D721Med (cell line): ENCODE measurements around the gene IL17RC.
"Not testable (repeated sequence)": the region's sequence is repeated elsewhere in the genome, so short reads cannot be mapped to it uniquely, and the experiment has no call there.

ENCODE experiments used
- DNase-seq: peaks from one replicate; pipeline ENCODE4 v3.0.0; 2011; ENCODE audit warnings: low spot score; ENCODE audit not compliant: insufficient read length
- FAIRE-seq: peaks from 2 replicates; lab custom pipeline; 2011; peaks lifted over from hg19 to GRCh38; lab: Jason Lieb, UNC
- TF ChIP-seq, protein P1 (sequence below): IDR thresholded peaks from 2 replicates; pipeline ENCODE4 v1.5.1; 2012; ENCODE audit warnings: mild to moderate bottlenecking, control low read depth; ENCODE audit not compliant: insufficient read depth; ENCODE audit errors: missing control alignments

IL17RC gene, protein sequence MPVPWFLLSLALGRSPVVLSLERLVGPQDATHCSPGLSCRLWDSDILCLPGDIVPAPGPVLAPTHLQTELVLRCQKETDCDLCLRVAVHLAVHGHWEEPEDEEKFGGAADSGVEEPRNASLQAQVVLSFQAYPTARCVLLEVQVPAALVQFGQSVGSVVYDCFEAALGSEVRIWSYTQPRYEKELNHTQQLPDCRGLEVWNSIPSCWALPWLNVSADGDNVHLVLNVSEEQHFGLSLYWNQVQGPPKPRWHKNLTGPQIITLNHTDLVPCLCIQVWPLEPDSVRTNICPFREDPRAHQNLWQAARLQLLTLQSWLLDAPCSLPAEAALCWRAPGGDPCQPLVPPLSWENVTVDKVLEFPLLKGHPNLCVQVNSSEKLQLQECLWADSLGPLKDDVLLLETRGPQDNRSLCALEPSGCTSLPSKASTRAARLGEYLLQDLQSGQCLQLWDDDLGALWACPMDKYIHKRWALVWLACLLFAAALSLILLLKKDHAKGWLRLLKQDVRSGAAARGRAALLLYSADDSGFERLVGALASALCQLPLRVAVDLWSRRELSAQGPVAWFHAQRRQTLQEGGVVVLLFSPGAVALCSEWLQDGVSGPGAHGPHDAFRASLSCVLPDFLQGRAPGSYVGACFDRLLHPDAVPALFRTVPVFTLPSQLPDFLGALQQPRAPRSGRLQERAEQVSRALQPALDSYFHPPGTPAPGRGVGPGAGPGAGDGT

DNA sequence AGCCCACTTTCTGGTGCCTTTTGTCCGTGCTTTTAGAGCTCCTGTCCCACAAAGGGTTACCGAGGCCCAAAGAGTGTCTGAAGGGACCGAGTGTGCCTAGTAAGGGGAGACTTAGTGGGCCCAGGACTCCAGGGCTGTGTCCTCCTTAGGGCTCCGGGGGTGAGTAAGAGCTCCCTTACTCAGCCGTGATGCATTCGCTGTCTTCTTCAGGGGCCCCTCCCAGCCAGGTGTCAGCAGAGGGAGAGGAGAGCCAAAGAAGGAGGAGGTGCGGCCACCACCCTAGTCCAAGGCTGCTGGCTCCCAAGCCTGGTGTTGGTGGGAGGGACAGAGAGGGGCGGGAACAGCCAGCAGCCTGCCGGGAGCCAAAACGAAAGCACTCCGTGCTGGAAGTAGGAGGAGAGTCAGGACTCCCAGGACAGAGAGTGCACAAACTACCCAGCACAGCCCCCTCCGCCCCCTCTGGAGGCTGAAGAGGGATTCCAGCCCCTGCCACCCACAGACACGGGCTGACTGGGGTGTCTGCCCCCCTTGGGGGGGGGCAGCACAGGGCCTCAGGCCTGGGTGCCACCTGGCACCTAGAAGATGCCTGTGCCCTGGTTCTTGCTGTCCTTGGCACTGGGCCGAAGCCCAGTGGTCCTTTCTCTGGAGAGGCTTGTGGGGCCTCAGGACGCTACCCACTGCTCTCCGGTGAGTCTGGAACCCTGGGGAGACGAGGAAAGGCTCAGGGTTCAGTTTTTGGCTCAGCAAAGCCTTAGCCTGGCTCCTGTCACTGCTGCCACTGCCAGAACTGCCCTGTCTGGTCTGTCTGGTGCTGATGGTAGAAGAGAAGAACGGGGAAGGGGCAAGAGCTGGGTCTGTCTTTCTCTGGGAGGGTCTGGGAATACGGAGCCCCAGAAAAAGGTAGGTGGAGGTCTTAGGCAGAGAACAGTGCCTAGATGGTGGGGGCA, at the start of gene IL17RC:
Gene IL17RC, plus strand, starts transcription at position 365 of the 947 bp plus-strand sequence. Its CDS starts 218 bp downstream, at position 583.
- TF ChIP-seq, protein P1, sequence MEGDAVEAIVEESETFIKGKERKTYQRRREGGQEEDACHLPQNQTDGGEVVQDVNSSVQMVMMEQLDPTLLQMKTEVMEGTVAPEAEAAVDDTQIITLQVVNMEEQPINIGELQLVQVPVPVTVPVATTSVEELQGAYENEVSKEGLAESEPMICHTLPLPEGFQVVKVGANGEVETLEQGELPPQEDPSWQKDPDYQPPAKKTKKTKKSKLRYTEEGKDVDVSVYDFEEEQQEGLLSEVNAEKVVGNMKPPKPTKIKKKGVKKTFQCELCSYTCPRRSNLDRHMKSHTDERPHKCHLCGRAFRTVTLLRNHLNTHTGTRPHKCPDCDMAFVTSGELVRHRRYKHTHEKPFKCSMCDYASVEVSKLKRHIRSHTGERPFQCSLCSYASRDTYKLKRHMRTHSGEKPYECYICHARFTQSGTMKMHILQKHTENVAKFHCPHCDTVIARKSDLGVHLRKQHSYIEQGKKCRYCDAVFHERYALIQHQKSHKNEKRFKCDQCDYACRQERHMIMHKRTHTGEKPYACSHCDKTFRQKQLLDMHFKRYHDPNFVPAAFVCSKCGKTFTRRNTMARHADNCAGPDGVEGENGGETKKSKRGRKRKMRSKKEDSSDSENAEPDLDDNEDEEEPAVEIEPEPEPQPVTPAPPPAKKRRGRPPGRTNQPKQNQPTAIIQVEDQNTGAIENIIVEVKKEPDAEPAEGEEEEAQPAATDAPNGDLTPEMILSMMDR = no peak
- no peak for DNase-seq
- FAIRE-seq = no peak

DNA sequence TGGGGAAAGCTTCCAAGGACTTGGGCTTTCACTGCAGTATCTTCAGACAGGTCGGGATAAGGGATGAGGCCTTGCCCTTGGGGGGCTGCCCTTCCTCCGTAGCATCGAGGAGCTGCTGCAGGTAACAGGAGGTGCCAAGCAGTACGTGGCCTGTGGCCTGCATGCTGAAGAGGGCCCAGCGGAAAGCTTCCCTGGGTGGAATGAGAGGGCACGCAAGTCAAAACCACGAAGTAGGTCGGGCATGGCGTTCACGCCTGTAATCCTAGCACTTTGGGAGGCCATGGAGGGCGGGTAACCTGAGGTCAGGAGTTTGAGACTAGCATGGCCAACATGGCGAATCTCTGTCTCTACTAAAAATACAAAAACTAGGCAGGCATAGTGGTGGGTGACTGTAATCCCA, 49.8 kb upstream of the IL17RC start:
- TF ChIP-seq, protein P1 = no peak
- DNase-seq (no peak), FAIRE-seq (no peak)

DNA sequence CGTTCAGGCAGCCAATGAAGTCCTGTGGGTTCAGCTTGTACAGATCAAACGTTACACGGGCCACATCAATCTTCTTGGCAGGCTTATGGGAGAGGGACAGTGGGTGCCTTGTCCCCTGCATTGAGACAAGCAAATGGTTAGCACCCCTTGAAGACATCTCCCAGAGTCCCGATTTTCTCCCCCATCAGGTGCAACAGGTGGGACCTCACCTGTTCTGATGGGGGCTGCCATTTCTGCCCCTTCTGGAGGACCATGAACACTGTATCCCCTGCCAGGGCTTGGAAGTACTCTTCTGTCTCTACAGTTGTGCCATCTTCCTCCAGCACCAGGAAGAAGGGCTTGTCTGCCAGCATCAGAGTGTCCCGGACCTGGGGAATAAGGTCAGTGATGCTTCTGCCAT, 46.9 kb upstream of the IL17RC start:
- TF ChIP-seq, protein P1 = no peak
- FAIRE-seq = no peak

DNA sequence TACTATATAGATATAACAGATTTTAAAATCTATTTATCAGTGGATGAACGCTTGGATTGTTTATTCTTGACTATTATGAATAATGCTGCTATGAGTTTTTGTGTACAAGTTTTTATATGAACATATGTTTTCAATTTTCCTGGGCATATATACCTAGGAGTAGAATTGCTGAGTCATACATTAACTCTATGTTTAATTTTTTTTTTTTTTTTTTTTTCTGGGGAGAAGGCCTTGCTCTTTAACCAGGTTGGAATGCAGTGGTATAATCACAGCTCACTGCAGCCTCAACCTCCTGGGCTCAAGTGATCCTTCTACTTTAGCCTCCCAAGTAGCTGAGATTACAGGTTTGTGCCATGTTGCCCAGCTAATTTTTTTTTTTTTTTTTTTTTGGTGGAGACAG, 45.9 kb upstream of the IL17RC start:
- DNase-seq (no peak), FAIRE-seq (no peak)
- TF ChIP-seq, protein P1 = no peak

More for the DNA sequence above, 46.9 kb upstream of the IL17RC start:
- no peak for DNase-seq

DNA sequence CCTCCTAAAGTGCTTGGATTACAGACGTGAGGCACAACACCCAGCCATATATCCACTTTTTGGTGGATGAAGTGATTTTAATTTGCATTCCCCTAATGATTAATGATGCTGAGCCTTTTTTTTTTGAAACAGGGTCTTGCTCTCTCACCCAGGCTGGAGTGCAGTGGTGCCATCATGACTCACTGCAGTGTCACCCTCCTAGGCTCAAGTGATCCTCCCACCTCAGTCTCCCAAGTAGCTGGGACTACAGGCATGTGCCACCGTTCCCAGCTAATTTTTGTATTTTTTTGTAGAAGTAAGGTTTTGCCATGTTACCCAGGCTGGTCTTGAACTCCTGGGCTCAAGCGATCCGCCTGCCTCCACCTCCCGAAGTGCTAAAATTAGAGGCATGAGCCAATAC, 44.8 kb upstream of the IL17RC start:
- not testable (repeated sequence) for FAIRE-seq, DNase-seq

DNA sequence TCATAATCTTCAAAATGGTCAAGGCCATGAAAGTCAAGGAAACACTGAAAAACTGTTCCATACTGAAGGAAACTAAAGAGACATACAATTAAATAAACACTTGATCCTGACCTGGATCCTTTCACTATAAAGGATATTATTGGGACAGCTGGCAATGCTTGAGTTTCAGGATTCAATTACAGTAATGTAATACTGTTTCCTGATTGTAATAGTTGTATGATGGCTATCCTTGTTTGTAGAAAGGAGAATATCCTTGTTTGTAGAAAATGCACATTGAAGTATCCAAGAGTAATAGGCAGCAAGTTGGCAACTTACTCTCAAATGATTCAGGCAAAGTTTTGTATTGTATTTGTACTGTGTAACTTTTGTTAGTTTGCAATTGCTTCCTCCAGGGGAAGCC, 41.5 kb upstream of the IL17RC start:
- FAIRE-seq = no peak
- no peak for DNase-seq

DNA sequence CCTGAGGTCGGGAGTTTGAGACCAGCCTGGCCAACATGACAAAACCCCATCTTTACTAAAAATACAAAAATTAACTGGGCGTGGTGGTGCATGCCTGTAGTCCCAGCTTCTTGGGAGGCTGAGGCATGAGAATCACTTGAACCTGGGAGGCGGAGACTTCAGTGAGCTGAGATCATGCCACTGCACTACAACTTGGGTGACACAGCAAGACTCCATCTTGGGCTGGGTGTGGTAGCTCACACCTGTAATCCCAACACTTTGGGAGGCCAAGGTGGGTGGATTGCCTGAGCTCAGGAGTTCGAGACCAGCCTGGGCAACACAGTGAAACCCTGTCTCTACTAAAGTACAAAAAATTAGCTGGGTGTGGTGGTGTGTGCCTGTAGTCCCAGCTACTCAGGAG, 40.6 kb upstream of the IL17RC start:
- FAIRE-seq, DNase-seq: not testable (repeated sequence)

More for the DNA sequence above, 41.5 kb upstream of the IL17RC start:
- TF ChIP-seq, protein P1 = no peak
